H1 (cell line): ENCODE data around the gene CALR. TPM values are rescaled to one million over a fixed set of nuclear protein-coding genes. Genes with fewer than 3 reads are reported as not detected.

ENCODE experiments used
- CTCF ChIA-PET: fragments of 300-600 bp; sonication (Branson Sonifier 250); formaldehyde crosslinking; loops from one replicate; lab custom pipeline; 2021; ENCODE audit not compliant: partially characterized antibody; lab: Charles Lee
- POLR2A ChIA-PET: fragments of 300-600 bp; sonication (Branson Sonifier 250); formaldehyde crosslinking; loops from one replicate; lab custom pipeline; 2021; ENCODE audit warnings: inconsistent platforms; ENCODE audit not compliant: partially characterized antibody; lab: Charles Lee
- DNase-seq, 2 experiments: peaks; one replicate each; pipeline versions ENCODE4 v3.0.0 to v3.0.0-alpha.2; 2010 to 2022; ENCODE audit warnings: low spot score in 2 of 2, low read depth in 1 of 2, mixed read lengths in 1 of 2
- FAIRE-seq: peaks from 2 replicates; lab custom pipeline; 2011; peaks lifted over from hg19 to GRCh38; lab: Jason Lieb, UNC
- H2AFZ ChIP-seq: 2 replicates; pipeline ENCODE4 v1.8.1; 2012; ENCODE audit warnings: low read length, inconsistent platforms
- H2AK5ac ChIP-seq: 2 replicates; pipeline ENCODE4 v1.6.1; 2013; ENCODE audit warnings: low read depth, low read length
- H2BK120ac ChIP-seq: replicated peaks from 2 replicates; pipeline ENCODE3; 2013; ENCODE audit warnings: low read depth, low read length, inconsistent platforms
- H2BK12ac ChIP-seq: 2 replicates; pipeline ENCODE4 v1.6.1; 2013; ENCODE audit warnings: low read depth, low read length
- H2BK15ac ChIP-seq: 2 replicates; pipeline ENCODE4 v1.6.1; 2013; ENCODE audit warnings: low read length
- H2BK20ac ChIP-seq: 2 replicates; pipeline ENCODE4 v1.6.1; 2013; ENCODE audit warnings: low read length
- H2BK5ac ChIP-seq: 2 replicates; pipeline ENCODE4 v1.6.1; 2013; ENCODE audit warnings: low read depth, low read length
- H3K14ac ChIP-seq: 2 replicates; pipeline ENCODE4 v1.6.1; 2013; ENCODE audit warnings: inconsistent platforms; ENCODE audit not compliant: insufficient read length
- H3K18ac ChIP-seq: 2 replicates; pipeline ENCODE4 v1.6.1; 2013; ENCODE audit warnings: low read length; ENCODE audit errors: extremely low read depth
- H3K23ac ChIP-seq: 2 replicates; pipeline ENCODE4 v1.6.1; 2013; ENCODE audit warnings: inconsistent platforms; ENCODE audit not compliant: insufficient read length
- H3K23me2 ChIP-seq: 2 replicates; pipeline ENCODE4 v1.6.1; 2013; ENCODE audit warnings: low read depth, low read length
- H3K27ac ChIP-seq: 2 replicates; pipeline ENCODE4 v1.6.1; 2011; ENCODE audit warnings: low read depth, low read length, inconsistent platforms
- H3K27me3 ChIP-seq, 4 experiments: replicated peaks in 1 of 4; 1 replicate in 1 of 4; 2 replicates in 3 of 4; pipeline versions ENCODE4 v1.6.1 to v1.8.1; 2011 to 2013; ENCODE audit warnings: low read length in 3 of 4, mild to moderate bottlenecking in 3 of 4, inconsistent platforms in 2 of 4, mixed read lengths in 2 of 4, moderate library complexity in 1 of 4; ENCODE audit not compliant: control insufficient read depth in 3 of 4, insufficient read depth in 3 of 4; ENCODE audit errors: extremely low read depth in 1 of 4
- H3K36me3 ChIP-seq, 4 experiments: 2 replicates each; pipeline versions ENCODE4 v1.6.1 to v1.8.1; 2011 to 2013; ENCODE audit warnings: mild to moderate bottlenecking in 4 of 4, low read length in 3 of 4, moderate library complexity in 2 of 4, control low read depth in 1 of 4, inconsistent platforms in 1 of 4; ENCODE audit not compliant: insufficient read depth in 4 of 4, control insufficient read depth in 2 of 4
- H3K4ac ChIP-seq: replicated peaks from 2 replicates; pipeline ENCODE3; 2013; ENCODE audit warnings: low read length, low read depth, mixed read lengths, inconsistent platforms; ENCODE audit not compliant: insufficient read length
- H3K4me1 ChIP-seq, 4 experiments: replicated peaks in 1 of 4; 1 replicate in 1 of 4; 2 replicates in 3 of 4; pipeline versions ENCODE4 v1.6.1 to v1.8.1; 2011 to 2013; ENCODE audit warnings: low read length in 3 of 4, inconsistent platforms in 2 of 4, mixed read lengths in 1 of 4; ENCODE audit not compliant: insufficient read depth in 4 of 4, control insufficient read depth in 3 of 4
- H3K4me2 ChIP-seq, 2 experiments: 2 replicates each; pipeline versions ENCODE4 v1.6.1 to v1.8.1; 2011 to 2013; ENCODE audit warnings: low read depth in 2 of 2, low read length in 2 of 2, control low read depth in 1 of 2, inconsistent platforms in 1 of 2, mild to moderate bottlenecking in 1 of 2; ENCODE audit not compliant: insufficient read depth in 1 of 2
- H3K4me3 ChIP-seq, 4 experiments: fragments of 200-600, 300-600 bp in 1 of 4; sonication (generic), shearing (Covaris generic), sonication (Bioruptor Twin) in 1 of 4; 2 replicates each; pipeline versions ENCODE4 v1.5.1 to v1.8.1; 2011 to 2016; ENCODE audit warnings: low read length in 4 of 4, low read depth in 3 of 4, control low read depth in 2 of 4, inconsistent platforms in 2 of 4, mild to moderate bottlenecking in 2 of 4, mixed read lengths in 1 of 4, moderate library complexity in 1 of 4; ENCODE audit not compliant: insufficient read depth in 2 of 4; ENCODE audit errors: extremely low read depth in 1 of 4
- H3K56ac ChIP-seq: replicated peaks from 2 replicates; pipeline ENCODE3; 2013; ENCODE audit warnings: low read depth, mild to moderate bottlenecking, mixed read lengths, low read length, inconsistent platforms; ENCODE audit not compliant: insufficient read length
- H3K79me1 ChIP-seq: 2 replicates; pipeline ENCODE4 v1.6.1; 2013; ENCODE audit warnings: low read depth, low read length, control low read depth
- H3K79me2 ChIP-seq, 2 experiments: 2 replicates each; pipeline versions ENCODE4 v1.6.1 to v1.8.1; 2012 to 2013; ENCODE audit warnings: low read length in 2 of 2, mild to moderate bottlenecking in 2 of 2, inconsistent platforms in 1 of 2; ENCODE audit not compliant: insufficient read depth in 2 of 2, control insufficient read depth in 1 of 2
- H3K9ac ChIP-seq, 4 experiments: replicated peaks in 1 of 4; 1 replicate in 1 of 4; 2 replicates in 3 of 4; pipeline versions ENCODE4 v1.6.1 to v1.8.1; 2011 to 2013; ENCODE audit warnings: low read depth in 3 of 4, low read length in 3 of 4, control low read depth in 2 of 4, mild to moderate bottlenecking in 2 of 4, moderate library complexity in 2 of 4, inconsistent platforms in 1 of 4; ENCODE audit errors: extremely low read depth in 1 of 4
- H3K9me3 ChIP-seq, 2 experiments: 2 replicates each; pipeline versions ENCODE4 v1.6.1 to v1.8.1; 2012 to 2013; ENCODE audit warnings: mild to moderate bottlenecking in 2 of 2, moderate library complexity in 2 of 2, control low read depth in 1 of 2, inconsistent platforms in 1 of 2, low read depth in 1 of 2, low read length in 1 of 2, mixed read lengths in 1 of 2; ENCODE audit not compliant: insufficient read depth in 2 of 2
- H4K20me1 ChIP-seq, 2 experiments: replicated peaks in 1 of 2; 2 replicates each; pipeline versions ENCODE3 to v1.8.1; 2011 to 2013; ENCODE audit warnings: inconsistent platforms in 2 of 2, low read length in 2 of 2, mild to moderate bottlenecking in 1 of 2; ENCODE audit not compliant: insufficient read depth in 2 of 2, control insufficient read depth in 1 of 2
- H4K5ac ChIP-seq: 2 replicates; pipeline ENCODE4 v1.6.1; 2013; ENCODE audit warnings: low read length, low read depth, mixed read lengths, inconsistent platforms; ENCODE audit not compliant: insufficient read length
- H4K8ac ChIP-seq: 2 replicates; pipeline ENCODE4 v1.8.0; 2013; ENCODE audit warnings: mild to moderate bottlenecking, moderate library complexity, low read length, inconsistent platforms; ENCODE audit not compliant: insufficient read depth; ENCODE audit errors: extremely low read depth
- H4K91ac ChIP-seq: replicated peaks from 2 replicates; pipeline ENCODE3; 2013; ENCODE audit warnings: low read length, mixed read lengths, inconsistent platforms; ENCODE audit not compliant: insufficient read length
- CREB1 ChIP-seq: IDR thresholded peaks from 2 replicates; pipeline ENCODE4 v1.6.1; 2012; ENCODE audit warnings: inconsistent platforms
- HDAC2 ChIP-seq, 2 experiments: fragments of 300-600 bp in 1 of 2; sonication (generic) in 1 of 2; IDR thresholded peaks; 2 replicates each; pipeline ENCODE4 v1.6.1; 2011 to 2012; ENCODE audit warnings: low read depth in 2 of 2, low read length in 2 of 2, mild to moderate bottlenecking in 2 of 2, moderate library complexity in 2 of 2, borderline replicate concordance in 1 of 2, inconsistent platforms in 1 of 2
- KDM1A ChIP-seq: fragments of 200-600, 300-600 bp; sonication (generic); IDR thresholded peaks from 2 replicates; pipeline ENCODE4 v1.7.1; 2016; ENCODE audit warnings: mild to moderate bottlenecking, low read length, borderline replicate concordance
- WGBS, 2 experiments: shearing (Covaris generic) in 1 of 2; methylation state at CpG; one replicate each; pipeline versions ENCODE4 v1.1.6 to v1.1.7; 2013 to 2015; ENCODE audit warnings: low lambda C conversion rate in 2 of 2, mixed read lengths in 2 of 2, inconsistent platforms in 1 of 2, low coverage in 1 of 2, missing lambda C conversion rate in 1 of 2; ENCODE audit not compliant: insufficient replicate concordance in 2 of 2, insufficient coverage in 1 of 2, insufficient read length in 1 of 2; ENCODE audit errors: extremely low coverage in 1 of 2, missing lambda C conversion rate in 1 of 2; 5-methylcytosine and 5-hydroxymethylcytosine counted together
- polyA plus RNA-seq, 7 experiments: library from polyadenylated mRNA; depleted of rRNA in 3 of 7; stranded (reverse) in 5 of 7; unstranded in 2 of 7; fragments of >200 nt in 5 of 7; fragments of 200-250 nt in 2 of 7; gene quantifications; 1 replicate in 5 of 7; 2 replicates in 1 of 7; 4 replicates in 1 of 7; pipeline versions ENCODE4 v1.2.1 to v1.2.3, GENCODE V29; 2011 to 2013; ENCODE audit warnings: missing spikeins in 2 of 7, mixed read lengths in 2 of 7
- total RNA-seq: library from RNA; stranded (reverse); fragmentation: NEBNext Ultra II Directional; extraction: Animal tissue kit (Norgen Biotek cat#: 25700); gene quantifications from 2 replicates; pipeline ENCODE4 v1.2.1, GENCODE V29; 2021

The CALR gene
- total and polyA plus RNA-seq, 2 of the 8 experiments (the other 6 are each of a cell fraction or from before 2014, with no cell fraction given) = 591 to 1,155 TPM

DNA sequence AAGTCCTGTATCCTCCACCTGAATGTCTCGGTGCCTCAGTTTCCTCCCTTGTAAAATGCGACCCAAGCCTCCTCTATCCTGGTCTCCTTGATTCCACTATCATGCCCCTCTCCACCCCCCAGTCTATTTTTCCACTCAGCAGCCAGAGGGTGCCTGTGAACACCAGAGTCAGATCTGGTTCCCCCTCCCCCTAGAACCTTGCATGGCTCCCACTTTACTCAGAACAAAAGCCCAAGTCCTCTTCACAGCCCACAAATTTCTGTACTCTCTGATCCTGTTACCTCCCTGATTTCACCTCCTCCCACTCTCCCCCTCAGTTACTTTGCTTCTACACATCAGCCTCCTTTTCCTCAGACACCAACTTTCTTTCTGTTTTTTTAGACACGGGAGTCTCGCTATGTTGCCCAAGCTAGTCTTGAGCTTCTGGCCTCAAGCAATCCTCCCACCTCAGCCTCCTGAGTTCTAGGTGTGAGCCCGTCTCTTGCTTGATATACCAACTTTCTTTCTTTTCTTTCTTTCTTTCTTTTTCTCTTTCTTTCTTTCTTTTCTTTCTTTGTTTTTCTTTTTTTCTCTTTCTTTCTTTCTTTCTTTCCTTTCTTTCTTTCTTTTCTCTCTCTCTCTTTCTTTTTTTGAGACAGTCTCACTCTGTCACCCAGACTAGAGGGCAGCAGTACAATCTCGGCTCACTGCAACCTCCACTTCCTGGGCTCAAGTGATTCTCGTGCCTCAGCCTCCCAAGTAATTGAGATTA is 31.8 kb downstream of the CALR start:
- no peak overlapping the region for H4K8ac ChIP-seq
- no peaks in the 10 kb centered on the region for H3K27me3 ChIP-seq
- TF ChIP-seq HDAC2 (IDR thresholded peaks at IDR 0.05; ENCODE audit: borderline replicate concordance in 1 of 2, low read depth in 2 of 2, low read length in 2 of 2) (peak in 1 of 2 experiments; percentile 57; a peak in 1 of 4 replicates), KDM1A (peak; percentile 95), CREB1 (no peak)
- TF ChIP-seq, all 59 proteins: peak for 2
- H3K56ac ChIP-seq = no peak overlapping the region
- peaks cover 0 to 6% (median 0%) of the 10 kb centered on the region in 4 experiments; a peak in 2 of 7 replicates for H3K4me1 ChIP-seq
- no peak overlapping the region for H3K23ac ChIP-seq
- H4K5ac ChIP-seq = no peak overlapping the region
- no peak for DNase-seq
- no peak overlapping the region for H4K91ac ChIP-seq
- no peak overlapping the region for H3K9ac ChIP-seq
- no peaks in the 10 kb centered on the region for H3K79me2 ChIP-seq
- no peak overlapping the region for H3K14ac ChIP-seq
- H2BK20ac ChIP-seq = no peak overlapping the region
- no peak overlapping the region for H2BK15ac ChIP-seq
- POLR2A ChIA-PET = no interaction called here
- no peak overlapping the region; the same call in 1 of the 2 replicates for H2BK5ac ChIP-seq
- no peaks in the 10 kb centered on the region for H3K79me1 ChIP-seq
- H3K9me3 ChIP-seq = no peaks in the 10 kb centered on the region
- no peak overlapping the region for H3K4me2 ChIP-seq
- no peaks in the 10 kb centered on the region for H3K36me3 ChIP-seq
- FAIRE-seq = no peak
- 92% methylated on average over 7 of the region's 7 CpGs; no CpG with 5 or more reads in 1 of the 2 experiments for WGBS, 2 experiments
- no peak overlapping the region for H3K4me3 ChIP-seq
- H2BK120ac ChIP-seq = no peak overlapping the region
- H4K20me1 ChIP-seq = no peaks in the 10 kb centered on the region
- no peaks in the 10 kb centered on the region for H3K23me2 ChIP-seq
- H2AFZ ChIP-seq = no peak overlapping the region
- no peak overlapping the region for H3K4ac ChIP-seq
- no peak overlapping the region for H3K18ac ChIP-seq
- 0 out of 2 replicates have a peak overlapping the region, but pooled peaks have one; percentile 33 for H2BK12ac ChIP-seq
- H2AK5ac ChIP-seq = no peak overlapping the region
- no peak overlapping the region for H3K27ac ChIP-seq
- CTCF ChIA-PET = interaction anchor here (3.3 to 7.6 kb wide), 2 partner anchors 10 to 124 kb away, joined by 20 to 154 read pairs; no protein-coding TSS in a partner anchor
